GM21381 (cell line): ENCODE data around the gene PIH1D1.

Experiments
- ATAC-seq: cut with Tn5 transposase; IDR thresholded peaks from one replicate; pipeline ENCODE4 v1.9.1; 2021; ENCODE audit warnings: mild to moderate bottlenecking, moderate library complexity; ENCODE audit not compliant: unreplicated experiment

The PIH1D1 gene

DNA sequence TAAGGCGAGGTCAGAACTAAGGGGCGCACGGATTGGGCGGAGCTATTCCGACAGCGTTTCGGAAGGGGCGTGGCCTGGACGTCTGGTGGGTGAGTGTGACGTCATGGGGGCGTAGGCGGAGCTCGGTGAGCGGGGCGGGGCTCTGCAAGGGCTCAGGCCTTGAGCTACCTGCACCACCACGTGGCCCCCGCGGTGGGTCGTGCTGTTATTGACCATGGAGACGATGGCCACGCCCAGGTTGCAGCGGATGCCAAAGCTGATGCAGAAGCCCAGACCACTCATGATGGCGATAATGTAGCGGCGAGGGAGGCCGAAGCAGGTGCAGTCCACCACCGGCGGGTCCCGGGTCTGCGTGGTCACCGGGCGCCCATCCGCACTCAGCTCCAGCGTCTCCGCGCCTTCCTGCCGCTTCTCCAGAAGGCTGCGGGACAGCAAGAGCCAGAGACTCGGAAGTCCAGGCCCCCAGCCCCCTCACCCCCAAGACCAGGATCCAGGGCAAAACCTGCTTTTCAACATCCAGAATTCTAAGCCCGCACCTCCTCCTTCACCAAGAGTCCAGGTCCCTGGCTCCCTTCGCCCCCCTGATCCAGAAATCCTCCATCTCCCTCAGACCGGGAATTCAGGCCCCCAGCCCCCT lies 15.1 kb downstream of the PIH1D1 start:
- no peak for ATAC-seq

DNA sequence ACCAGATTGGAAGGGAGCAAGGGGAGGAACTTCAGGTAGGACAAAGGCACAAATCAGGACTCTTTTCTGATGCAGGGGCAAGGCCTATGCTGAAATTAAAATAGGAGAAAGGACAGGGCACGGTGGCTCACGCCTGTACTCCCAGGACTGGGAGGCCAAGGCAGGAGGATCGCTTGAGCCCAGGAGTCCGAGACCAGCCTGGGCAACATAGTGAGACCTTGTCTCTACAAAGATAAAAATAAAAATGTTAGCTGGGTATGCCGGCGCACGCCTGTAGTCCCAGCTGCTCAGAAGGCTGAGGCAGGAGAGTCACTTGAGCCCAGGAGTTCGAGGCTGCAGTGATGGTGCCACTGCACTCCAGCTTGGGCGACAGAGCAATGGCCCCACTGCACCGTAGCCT lies 15.9 kb downstream of the PIH1D1 start:
- ATAC-seq, result no peak

DNA sequence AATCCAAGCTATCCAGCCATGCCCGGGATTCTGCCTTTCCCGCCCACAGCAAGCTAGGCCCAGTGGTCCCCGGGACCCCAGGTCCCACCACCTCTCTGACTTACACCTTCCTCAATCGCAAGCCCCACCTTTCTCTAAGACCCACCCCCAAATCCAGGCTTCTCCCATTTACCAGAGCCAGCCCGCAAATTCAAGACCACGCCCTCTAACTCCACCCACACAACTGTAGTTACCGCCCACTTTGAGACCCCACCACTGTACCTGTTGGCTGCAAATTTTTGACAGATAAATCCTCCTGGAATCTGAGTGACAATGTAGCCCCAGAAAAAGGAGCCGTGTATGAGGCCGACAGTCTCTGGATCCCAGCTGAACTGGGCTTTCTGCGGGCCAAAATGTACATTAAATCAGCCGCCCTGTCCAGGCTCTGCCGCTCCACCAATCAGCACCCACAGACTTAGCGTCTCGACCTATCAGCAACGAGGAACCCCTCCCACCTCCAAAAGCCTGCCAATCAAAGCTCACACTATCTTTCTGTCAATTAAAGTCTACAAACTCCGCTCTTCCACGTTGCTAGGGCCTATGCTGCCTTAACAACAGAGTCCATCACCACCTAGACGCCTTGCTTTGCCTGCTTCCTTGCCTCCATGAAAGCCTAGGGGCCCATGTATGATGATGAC lies 16.6 kb downstream of the PIH1D1 start:
- ATAC-seq, result no peak

DNA sequence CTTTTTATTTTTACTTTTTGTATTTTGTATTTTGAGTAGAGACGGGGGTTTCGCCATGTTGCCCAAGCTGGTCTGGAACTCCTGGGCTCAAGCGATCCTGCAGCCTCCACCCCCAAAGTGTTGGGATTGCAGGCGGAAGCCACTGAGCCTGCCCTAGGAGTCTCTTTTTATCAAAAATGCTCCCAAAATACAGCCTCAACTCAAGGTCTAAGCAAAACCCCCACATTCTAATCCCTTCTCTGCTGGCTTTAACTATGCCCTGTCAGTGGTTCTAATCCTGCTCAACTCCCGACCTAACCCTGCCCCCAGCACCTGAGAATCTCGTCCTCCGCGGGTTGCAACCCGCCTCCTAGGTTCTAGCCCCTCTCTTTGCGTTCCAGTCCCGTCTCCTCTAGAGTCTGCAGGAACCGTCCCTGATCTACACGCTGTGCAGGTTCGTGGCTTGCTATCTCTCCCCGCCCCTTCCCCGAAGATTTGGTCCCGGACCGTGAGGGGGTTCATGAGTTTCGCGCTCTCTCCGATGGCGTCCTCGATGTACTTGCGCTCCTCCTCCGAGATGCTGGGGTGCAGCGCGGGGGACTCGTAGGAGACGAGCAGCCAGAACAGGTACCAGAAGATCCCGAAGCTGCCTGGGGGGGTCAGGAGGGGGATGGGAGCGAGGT lies 18.2 kb downstream of the PIH1D1 start:
- ATAC-seq, result no peak

DNA sequence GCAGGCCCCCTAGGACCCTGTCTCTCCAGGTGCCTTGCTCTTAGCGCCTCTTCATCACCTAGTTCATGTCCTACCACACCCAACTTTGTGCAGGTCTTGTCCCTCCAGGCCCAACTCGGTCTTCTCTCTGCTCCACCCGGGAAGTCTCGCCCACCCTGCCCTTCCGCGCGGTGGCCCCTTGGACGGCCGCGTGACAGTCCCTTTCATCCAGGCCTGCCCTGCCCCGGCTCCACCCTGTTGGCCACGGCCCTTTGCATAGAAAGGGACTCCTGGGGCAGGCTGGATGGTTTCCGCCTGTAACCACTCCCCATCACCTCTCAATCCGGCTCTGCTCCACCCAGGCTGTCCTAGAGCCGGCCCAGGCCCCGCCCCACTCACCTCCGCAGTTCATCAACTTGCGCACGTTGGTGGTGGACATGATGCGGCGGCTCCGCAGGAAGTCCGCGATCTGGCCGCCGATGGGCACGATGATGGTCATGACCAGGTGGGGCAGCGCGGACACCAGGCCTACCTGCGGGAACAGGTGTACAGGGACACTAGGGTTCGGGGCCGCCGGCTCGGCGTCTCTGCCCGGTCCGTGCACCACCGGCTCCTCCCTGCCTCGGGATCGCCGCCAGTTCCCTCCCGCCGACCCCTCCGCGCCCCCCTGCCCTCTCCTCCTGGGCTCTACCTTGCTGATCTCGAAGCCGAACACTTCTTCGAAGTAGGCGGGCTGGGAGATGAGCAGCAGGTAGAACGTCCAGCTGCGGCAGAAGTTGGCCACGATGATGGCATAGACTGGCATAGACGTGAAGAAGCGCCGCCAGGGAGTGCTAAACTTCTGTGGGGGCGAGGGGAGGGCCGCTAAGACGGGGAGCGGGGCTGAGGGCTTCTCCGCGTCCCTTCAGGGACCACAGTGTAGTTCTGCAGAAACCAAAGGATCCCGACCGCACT lies 19.2 kb downstream of the PIH1D1 start:
- no peak for ATAC-seq

DNA sequence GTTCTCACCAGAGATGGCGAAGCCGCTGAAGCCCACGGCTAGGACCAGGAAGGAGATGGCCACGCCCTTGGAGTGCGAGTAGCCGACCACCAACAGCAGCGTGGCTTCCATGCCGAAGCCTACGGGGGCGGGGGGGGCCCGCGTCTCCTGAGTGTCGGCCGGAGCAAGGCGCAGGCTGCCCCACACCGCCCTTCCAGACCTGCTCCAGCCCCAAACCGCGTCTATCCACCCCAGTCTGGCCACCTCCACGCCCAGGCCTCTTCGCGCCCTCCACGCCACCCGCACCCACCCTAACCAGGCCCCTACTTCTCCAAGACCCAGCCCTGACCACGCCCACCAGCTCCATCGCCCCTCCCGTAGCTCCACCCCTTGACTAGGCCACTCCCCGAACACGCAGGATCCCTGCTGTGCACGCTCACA lies 20.3 kb downstream of the PIH1D1 start:
- no peak for ATAC-seq

DNA sequence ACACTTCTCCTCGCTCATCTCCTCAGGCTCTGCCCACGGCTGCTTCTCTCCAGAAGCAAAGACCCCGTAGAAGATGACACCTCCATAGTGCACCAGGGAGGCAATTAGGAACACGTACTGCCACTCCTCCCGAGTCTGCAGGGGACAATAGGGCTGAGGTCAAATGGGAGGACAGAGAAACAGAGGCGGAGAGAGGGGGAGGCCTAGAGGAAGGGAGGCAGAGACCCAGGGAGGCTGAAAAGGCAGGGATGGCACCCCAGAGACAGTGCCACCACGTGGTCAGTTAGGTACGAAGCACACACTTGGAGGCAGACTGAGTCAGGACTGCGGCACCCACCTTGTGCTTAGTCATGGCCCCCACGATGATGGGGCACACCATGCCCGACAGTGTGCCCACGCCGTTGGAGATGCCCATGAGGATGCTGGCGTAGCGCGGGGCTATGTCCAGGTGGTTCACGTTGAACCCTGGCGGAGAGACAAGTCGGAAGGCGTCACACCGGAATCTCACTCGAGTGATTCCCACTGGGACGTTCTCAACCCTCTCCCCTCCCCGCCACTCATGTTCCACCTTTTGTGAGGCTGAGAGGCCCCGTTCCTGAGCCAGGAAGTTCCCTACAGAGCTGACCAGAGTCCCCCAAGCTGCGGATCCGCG lies 20.8 kb downstream of the PIH1D1 start:
- ATAC-seq, result no peak

DNA sequence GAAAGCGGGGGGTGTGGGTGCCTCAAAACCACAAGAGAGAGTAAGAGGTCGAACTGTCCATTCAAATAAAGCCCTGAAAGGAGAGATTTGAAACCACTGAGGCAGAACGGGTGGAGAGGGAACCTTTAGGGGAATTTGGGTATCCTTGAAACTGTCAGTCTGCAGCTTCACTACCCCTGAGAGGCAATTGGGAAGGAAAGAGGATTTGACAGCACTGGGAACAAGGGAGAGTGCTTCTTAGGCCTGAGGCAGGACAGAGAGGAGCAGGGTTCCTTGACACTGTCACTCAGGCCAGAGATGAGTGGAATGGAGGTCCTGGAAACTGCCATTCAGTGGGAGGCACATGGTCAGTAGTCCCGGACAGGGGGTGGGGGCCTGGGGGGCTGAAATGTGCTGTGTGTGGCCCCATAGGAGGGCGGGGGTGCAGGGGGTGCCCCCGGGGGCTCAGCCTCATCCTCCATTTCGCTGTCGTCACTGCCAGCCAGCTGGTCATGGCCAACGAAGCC lies 21.4 kb downstream of the PIH1D1 start:
- ATAC-seq, result no peak

DNA sequence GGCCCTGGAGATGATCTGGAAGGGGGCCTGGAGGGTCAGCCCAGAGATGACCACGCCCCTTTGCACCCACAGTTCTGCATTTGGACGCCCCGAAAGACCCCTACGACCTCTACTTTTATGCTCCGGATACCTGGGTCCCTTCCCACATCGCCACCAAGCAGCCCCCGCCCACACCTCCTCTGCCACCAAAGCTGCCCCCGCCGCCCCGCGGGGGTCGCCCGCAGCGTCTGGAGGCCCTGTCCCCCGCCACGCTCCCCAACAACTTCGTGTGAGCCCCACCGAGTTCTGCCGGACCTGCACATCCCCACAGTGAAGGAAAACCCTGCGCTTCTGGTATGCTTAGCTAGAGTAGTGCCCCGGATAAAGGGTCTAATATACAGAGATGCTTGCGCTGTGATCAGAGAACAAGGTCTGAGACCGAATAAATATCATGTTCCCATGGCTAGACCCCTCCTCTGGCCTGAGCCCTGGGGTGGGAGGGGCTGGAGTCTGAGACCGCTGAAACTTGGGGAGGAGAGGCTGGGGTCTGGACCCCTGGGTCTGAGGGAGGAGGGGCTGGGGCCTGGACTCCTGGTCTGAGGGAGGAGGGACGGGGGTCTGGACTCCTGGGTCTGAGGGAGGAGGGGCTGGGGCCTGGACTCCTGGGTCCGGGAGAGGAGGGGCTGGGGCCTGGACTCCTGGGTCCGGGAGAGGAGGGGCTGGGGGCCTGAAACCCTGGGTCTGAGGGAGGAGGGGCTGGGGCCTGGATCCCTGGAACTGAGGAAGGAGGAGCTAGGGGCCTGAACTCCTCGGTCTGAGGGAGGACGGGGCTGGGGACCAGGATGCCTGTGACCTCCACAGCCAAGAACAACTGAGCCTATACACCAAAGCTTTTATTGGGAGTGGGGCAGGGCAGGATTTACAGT lies 22.8 kb downstream of the PIH1D1 start:
- ATAC-seq, result no peak

DNA sequence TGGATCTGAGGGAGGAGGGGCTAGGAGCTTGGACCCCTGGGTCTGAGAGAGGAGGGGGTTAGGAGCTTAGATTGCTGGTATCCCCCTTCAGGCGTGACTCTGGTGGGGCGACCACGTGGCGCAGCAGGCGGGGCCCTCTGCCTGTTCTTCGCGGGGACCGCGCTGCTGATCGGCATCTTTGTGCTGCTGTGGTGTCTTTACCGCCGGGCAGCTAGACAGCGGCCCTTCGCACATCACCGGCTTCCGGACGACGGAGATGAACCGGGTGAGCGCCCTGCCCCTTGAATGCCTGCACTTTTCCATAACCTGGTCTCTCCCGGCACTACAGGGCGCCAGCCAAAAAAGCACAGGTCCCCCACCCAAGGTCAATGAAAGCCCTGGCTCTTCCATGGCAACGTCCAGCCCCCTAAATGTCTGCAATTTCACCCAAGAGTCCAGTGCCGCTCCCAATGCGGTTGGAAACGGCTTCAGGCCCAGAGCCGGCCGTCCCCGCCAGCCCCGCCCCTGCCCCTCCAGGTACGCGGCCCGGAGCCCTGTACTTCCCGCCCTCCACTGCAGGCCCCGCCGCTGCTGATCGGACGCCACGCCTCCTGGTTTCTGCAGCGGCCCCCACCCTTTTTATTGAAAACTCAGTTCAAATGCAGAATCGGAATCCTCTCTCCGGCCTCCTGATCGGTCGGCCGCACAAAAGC lies 23.6 kb downstream of the PIH1D1 start:
- ATAC-seq, result no peak

DNA sequence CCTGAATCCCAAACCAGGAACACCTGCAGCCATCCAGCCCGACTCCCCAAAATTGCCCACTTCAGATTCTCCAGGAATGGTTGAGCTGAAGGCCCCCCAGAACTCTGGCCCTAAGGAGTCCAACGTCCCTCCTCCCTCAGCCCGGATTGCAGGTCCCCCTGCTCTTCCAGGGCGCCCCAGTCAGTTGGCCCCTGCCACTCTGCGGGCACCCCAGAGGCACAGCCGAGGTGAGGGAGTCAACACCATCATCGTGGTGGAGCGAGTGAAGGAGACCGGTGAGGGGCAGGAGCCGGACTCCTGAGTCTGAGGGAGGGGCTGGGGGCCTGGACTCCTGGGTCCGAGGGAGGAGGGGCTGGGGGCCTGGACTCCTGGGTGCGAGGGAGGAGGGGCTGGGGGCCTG lies 24.3 kb downstream of the PIH1D1 start:
- ATAC-seq, result no peak

DNA sequence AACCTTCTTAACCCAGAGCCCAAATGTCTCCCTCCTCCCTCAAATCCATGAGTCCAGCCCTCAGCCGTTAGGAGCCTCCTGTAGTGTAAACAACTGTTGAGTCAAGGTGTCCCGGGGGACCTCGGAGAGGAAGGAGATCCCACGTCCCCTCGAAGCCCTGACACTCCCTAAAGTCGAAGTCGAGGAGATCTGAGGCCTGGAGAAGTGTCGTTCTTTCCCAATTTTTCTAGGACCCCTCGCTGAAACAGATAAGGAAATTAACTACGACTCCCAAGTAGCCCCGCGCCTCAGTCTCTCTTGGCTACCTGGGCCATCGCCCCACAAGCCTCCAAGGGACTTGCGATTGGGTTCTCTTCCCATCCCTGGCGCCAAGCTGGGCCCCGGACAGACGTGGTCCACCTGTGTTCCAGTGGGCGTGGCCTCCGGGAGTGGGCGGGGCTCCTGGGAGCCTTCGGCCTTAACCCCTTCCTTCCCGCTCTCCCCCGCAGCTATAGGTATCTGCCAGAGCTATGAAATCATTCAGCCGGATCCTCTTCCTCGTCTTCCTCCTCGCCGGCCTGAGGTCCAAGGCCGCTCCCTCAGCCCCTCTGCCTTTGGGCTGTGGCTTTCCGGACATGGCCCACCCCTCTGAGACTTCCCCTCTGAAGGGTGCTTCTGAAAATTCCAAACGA lies 25.6 kb downstream of the PIH1D1 start:
- no peak for ATAC-seq

DNA sequence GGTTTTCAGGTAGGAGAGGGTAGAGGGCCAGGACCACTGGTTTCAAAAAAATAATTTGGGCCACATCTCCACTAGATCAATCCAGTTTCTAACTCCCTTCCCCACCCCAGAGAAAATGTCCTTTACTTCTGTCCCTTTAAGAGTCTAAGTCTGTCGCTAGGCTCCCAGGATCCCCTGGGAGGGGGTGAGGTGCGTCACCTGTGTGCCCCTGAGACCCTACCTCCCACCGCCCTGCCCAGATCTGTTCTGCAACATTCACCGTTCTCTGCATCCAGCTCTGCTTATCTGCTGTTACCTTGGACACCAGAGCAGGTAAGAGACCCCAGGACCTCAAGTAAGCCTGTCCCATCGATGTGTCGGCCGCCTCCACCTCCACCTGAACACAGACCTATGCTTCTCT lies 26.4 kb downstream of the PIH1D1 start, which contains the start of gene GFY:
TSS of gene GFY (plus strand) at position 211 of the 400 bp plus-strand sequence. CDS start 1,043 bp downstream, outside the sequence.
- no peak for ATAC-seq

DNA sequence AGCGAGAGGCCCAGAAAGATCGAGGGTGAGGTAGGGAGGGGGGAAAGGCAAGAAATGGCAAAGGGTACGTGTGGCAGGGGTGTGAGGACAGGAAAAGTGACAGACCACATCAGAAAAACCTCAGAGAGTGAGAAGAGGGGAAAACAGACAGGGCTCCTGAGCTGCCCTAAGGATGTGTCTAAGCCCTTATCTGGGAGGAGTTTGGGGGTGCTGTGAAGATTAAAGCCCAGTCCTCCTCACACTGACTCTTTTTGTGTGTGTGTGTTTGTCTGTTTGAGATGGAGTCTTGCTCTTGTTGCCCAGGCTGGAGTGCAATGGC lies 27.7 kb downstream of the PIH1D1 start:
- ATAC-seq, result no peak

DNA sequence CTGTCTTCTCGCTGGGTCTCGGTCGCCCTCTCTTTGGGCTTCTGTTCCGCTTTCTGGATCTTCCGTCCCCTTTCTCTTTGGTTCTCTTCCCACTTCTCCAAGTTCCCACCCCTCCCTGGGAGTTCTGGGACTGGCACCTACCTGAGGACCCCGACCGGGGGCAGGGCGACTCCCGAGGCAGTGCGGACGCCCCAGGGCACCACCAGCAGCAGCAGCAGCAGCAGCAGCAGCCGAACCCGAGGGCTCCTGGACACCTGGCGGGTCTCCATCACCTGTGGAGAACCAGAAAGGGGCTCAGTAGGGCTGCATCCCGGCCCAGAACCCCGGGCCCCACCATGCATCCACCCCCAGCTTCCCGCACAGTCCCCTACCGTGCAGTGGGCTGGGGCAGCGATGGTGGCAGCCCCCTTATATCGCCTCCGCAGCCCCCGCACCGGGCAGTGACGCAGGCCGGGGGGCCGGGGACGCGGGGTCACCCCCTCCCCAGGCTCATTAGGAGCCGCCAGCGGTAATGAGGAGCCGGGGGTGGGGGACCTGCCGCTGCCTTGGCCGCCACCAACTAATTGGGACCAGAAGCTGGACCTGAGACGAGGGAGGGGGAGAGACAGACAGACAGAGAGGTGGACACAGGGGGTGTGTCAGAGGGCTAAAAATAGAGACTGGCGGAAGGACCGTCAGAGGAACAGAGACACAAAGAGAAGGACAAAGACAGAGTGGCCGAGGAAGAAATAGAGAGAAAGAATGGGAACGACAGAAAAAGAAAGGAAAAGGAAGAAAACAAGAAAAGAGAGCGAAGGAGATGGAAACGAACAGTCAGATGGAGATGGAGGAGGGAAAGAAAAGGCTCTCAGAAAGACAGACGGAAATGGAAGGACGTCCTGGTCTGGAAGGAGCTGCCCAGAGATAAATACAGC lies 28.3 kb downstream of the PIH1D1 start, which contains the start of gene PTH2:
TSS of gene PTH2 (minus strand) at position 371 of the 914 bp plus-strand sequence. CDS start at position 269, 102 bp downstream.
- no peak for ATAC-seq

DNA sequence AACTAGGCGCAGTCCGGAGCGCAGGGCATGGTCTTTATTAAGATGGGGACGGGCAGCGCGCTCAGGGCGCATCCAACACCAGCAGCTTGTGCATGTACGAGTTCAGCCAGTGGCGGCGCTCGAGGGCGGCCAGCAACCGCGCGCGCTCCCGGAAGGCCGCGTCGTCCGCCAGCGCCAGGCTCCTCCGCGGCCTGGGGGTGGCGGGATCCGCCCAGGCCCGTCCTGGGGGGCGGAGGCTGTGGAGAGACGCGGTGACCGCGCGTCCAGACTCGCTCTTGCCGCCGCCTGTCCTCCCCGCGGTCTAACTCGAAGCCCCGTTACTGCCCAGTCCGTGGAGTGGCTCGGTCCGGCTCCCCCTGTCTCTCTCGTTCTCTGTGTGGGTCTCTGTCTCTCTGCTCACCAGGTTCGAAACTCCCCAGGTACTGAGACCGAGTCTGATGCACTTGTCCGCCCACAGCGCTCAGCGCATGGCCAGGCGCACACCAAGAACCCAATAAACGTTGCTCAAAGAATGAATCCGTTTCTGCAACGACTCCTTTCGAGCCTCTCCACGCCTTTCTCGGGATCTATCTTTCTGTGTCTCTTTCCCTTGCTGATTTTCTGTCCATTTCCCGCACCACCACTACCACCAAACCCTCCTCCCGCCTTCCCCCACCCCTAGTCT lies 29.1 kb downstream of the PIH1D1 start:
- ATAC-seq, result no peak

DNA sequence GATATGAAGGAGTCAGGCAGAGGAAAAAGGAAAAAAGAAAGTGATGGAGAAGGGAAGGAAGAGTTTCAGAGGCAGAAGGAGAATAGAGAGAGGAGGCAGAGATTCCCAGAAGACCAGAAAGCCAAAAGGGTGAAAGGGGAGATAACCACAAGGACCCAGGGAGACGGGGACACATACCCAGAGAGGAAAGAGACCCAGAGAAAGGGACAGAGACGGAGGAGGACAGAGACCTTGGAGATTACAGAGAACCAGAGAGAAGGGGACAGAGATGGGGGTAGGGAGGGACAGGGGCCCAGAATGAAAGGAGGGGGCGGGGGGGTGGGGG lies 29.8 kb downstream of the PIH1D1 start:
- ATAC-seq, result no peak
